Vagina (tissue), 2 donors: ENCODE data around the gene DNAH14.

Source experiments
- CTCF ChIP-seq, 3 experiments: fragments of 450-650 bp in 2 of 3; fragments of 200-600 bp in 1 of 3; sonication (generic) in 1 of 3; IDR thresholded peaks; one replicate each; pipeline ENCODE4 v1.5.1; 2017 to 2019; ENCODE audit warnings: antibody characterized with exemption in 3 of 3, mild to moderate bottlenecking in 2 of 3, moderate library complexity in 2 of 3
- POLR2A ChIP-seq, 2 donors: fragments of 450-650 bp; IDR thresholded peaks; one replicate each; pipeline ENCODE4 v1.6.1; 2017; ENCODE audit warnings: antibody characterized with exemption in 2 of 2, mild to moderate bottlenecking in 2 of 2, moderate library complexity in 2 of 2
- POLR2AphosphoS5 ChIP-seq, 2 donors: sonication (generic); formaldehyde crosslinking; IDR thresholded peaks; one replicate each; pipeline ENCODE4 v1.9.0; 2017; ENCODE audit warnings: antibody characterized with exemption in 2 of 2, mild to moderate bottlenecking in 2 of 2, low read depth in 1 of 2; ENCODE audit not compliant: insufficient read depth in 1 of 2

GRCh38 chr1:225329041-225329440 is 399.6 kb downstream of the DNAH14 start:
- TF ChIP-seq CTCF (IDR thresholded peaks at IDR 0.05) = no peak
- no peak for TF ChIP-seq POLR2A (IDR thresholded peaks at IDR 0.05)
- TF ChIP-seq POLR2AphosphoS5 (IDR thresholded peaks at IDR 0.05; ENCODE audit: insufficient read depth in 1 of 2, low read depth in 1 of 2) = no peak
